Measurements from ENCODE around the gene BMPR1B. TPM values are rescaled to one million over a fixed set of nuclear protein-coding genes. Genes with fewer than 3 reads are reported as not detected.

BMPR1B gene
- total and polyA plus RNA-seq, 9 of the 15 experiments (the other 6 are each of a cell fraction or from before 2014, with no cell fraction given), result 0.01 TPM; not detected in 8

GRCh38 chr4:94947681-94948108 lies 189.9 kb downstream of the BMPR1B start:
- Histone ChIP-seq H3K9me3 (replicated peaks; ENCODE audit: control insufficient read depth, insufficient read depth, low read depth, low read length) (no peaks in the 10 kb centered on the region), H3K9me1 (ENCODE audit: control insufficient read depth, insufficient read depth, low read length) (no peaks in the 10 kb centered on the region), H3K4me2 (ENCODE audit: insufficient read depth, low read length) (no peak overlapping the region), H3K4me3 (no peak overlapping the region), H3K4me1 (replicated peaks in 1 of 2; ENCODE audit: control insufficient read depth in 2 of 2, insufficient read depth in 2 of 2, low read length in 2 of 2) (no peaks in the 10 kb centered on the region), H3K79me2 (ENCODE audit: control insufficient read depth, insufficient read depth, low read length) (no peaks in the 10 kb centered on the region), H4K20me1 (replicated peaks; ENCODE audit: control insufficient read depth, insufficient read depth, low read length) (no peaks in the 10 kb centered on the region), H3K27ac (ENCODE audit: extremely low read depth, low read depth, low read length) (no peak overlapping the region), H2AFZ (ENCODE audit: low read depth, low read length) (no peak overlapping the region), H3K9ac (ENCODE audit: insufficient read depth in 1 of 2, low read depth in 2 of 2, low read length in 2 of 2) (no peak overlapping the region), H3K36me3 (ENCODE audit: control insufficient read depth, insufficient read depth, low read length) (no peaks in the 10 kb centered on the region), H3K27me3 (ENCODE audit: control insufficient read depth in 2 of 2, insufficient read depth in 2 of 2, low read length in 2 of 2) (peaks cover 2 to 4% of the 10 kb centered on the region in 2 experiments; a peak in 2 of 5 replicates)
- BruUV-seq (replicated peaks), result no TSS peak
- ATAC-seq (no peak), DNase-seq (ENCODE audit: extremely low read depth in 1 of 4, low spot score in 3 of 4) (no peak), FAIRE-seq (no peak)
- WGBS (ENCODE audit: insufficient coverage, low coverage, missing lambda C conversion rate), result 0% methylated on average over 4 of the region's 4 CpGs
- intact Hi-C loops (cut with micrococcal nuclease) (no loop called here), in situ Hi-C loops (cut with MboI) (no loop called here)
- ChIA-PET POLR2A (no interaction called here), CTCF (ENCODE audit: low intra/inter-chr PET ratio) (no interaction called here)
- TF ChIP-seq AFF4 (CRISPR knock-in tag; IDR thresholded peaks at IDR 0.05), result no peak
- TF ChIP-seq E2F8 (IDR thresholded peaks at IDR 0.05; ENCODE audit: low read depth, partially characterized antibody), result no peak
- TF ChIP-seq, protein P1, sequence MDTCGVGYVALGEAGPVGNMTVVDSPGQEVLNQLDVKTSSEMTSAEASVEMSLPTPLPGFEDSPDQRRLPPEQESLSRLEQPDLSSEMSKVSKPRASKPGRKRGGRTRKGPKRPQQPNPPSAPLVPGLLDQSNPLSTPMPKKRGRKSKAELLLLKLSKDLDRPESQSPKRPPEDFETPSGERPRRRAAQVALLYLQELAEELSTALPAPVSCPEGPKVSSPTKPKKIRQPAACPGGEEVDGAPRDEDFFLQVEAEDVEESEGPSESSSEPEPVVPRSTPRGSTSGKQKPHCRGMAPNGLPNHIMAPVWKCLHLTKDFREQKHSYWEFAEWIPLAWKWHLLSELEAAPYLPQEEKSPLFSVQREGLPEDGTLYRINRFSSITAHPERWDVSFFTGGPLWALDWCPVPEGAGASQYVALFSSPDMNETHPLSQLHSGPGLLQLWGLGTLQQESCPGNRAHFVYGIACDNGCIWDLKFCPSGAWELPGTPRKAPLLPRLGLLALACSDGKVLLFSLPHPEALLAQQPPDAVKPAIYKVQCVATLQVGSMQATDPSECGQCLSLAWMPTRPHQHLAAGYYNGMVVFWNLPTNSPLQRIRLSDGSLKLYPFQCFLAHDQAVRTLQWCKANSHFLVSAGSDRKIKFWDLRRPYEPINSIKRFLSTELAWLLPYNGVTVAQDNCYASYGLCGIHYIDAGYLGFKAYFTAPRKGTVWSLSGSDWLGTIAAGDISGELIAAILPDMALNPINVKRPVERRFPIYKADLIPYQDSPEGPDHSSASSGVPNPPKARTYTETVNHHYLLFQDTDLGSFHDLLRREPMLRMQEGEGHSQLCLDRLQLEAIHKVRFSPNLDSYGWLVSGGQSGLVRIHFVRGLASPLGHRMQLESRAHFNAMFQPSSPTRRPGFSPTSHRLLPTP (IDR thresholded peaks at IDR 0.05; ENCODE audit: borderline replicate concordance, extremely low read depth, insufficient read length), result no peak
- TF ChIP-seq POLR2G (IDR thresholded peaks at IDR 0.05; ENCODE audit: low read depth, low read length), result no peak
- TF ChIP-seq MCM7 (IDR thresholded peaks at IDR 0.05), result no peak
- no peak for TF ChIP-seq SIN3B (IDR thresholded peaks at IDR 0.05; ENCODE audit: low read depth)
- no peak for TF ChIP-seq IRF2 (CRISPR knock-in tag; IDR thresholded peaks at IDR 0.05)
- TF ChIP-seq, protein P2, sequence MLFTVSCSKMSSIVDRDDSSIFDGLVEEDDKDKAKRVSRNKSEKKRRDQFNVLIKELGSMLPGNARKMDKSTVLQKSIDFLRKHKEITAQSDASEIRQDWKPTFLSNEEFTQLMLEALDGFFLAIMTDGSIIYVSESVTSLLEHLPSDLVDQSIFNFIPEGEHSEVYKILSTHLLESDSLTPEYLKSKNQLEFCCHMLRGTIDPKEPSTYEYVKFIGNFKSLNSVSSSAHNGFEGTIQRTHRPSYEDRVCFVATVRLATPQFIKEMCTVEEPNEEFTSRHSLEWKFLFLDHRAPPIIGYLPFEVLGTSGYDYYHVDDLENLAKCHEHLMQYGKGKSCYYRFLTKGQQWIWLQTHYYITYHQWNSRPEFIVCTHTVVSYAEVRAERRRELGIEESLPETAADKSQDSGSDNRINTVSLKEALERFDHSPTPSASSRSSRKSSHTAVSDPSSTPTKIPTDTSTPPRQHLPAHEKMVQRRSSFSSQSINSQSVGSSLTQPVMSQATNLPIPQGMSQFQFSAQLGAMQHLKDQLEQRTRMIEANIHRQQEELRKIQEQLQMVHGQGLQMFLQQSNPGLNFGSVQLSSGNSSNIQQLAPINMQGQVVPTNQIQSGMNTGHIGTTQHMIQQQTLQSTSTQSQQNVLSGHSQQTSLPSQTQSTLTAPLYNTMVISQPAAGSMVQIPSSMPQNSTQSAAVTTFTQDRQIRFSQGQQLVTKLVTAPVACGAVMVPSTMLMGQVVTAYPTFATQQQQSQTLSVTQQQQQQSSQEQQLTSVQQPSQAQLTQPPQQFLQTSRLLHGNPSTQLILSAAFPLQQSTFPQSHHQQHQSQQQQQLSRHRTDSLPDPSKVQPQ (CRISPR knock-in tag; IDR thresholded peaks at IDR 0.05; ENCODE audit: borderline replicate concordance), result no peak
- TF ChIP-seq MAFF (IDR thresholded peaks at IDR 0.05; ENCODE audit: low read length), result no peak
- TF ChIP-seq TAF1 (IDR thresholded peaks at IDR 0.05; ENCODE audit: control insufficient read depth, extremely low read depth, insufficient read depth, low read length, severe bottlenecking), result no peak
